ENCODE data around the gene MYZAP. TPM values are rescaled to one million over a fixed set of nuclear protein-coding genes. Genes with fewer than 3 reads are reported as not detected.

Gene MYZAP
- total and polyA plus RNA-seq, 10 of the 15 experiments (the other 5 are each of a cell fraction or from before 2014, with no cell fraction given): not detected

GRCh38 chr15:57651445-57651844, 59.7 kb downstream of the MYZAP start (continued):
- no peak for TF ChIP-seq PRDM15 (CRISPR knock-in tag; IDR thresholded peaks at IDR 0.05)
- TF ChIP-seq ZBTB4 (CRISPR knock-in tag; IDR thresholded peaks at IDR 0.05): no peak
- TF ChIP-seq WRNIP1 (IDR thresholded peaks at IDR 0.05; ENCODE audit: borderline replicate concordance, low read depth, low read length): no peak
- no peak for TF ChIP-seq SUPT20H (IDR thresholded peaks at IDR 0.05; ENCODE audit: borderline replicate concordance, control insufficient read depth, low read depth, low read length)

- Histone ChIP-seq H2AFZ (ENCODE audit: control insufficient read depth, low read depth, low read length) (no peak overlapping the region), H3K4me2 (ENCODE audit: control insufficient read depth, insufficient read depth) (no peak overlapping the region), H3K4me1 (ENCODE audit: control insufficient read depth, insufficient read depth, low read length) (no peaks in the 10 kb centered on the region; the same call in 1 of the 2 replicates), H3K27me3 (replicated peaks in 1 of 2; ENCODE audit: control insufficient read depth in 2 of 2, insufficient read depth in 2 of 2, low read length in 1 of 2) (no peaks in the 10 kb centered on the region), H4K20me1 (ENCODE audit: control insufficient read depth, insufficient read depth) (no peaks in the 10 kb centered on the region), H3K9me3 (replicated peaks; ENCODE audit: control insufficient read depth, insufficient read depth, low read length) (no peaks in the 10 kb centered on the region), H3K36me3 (ENCODE audit: control insufficient read depth in 2 of 2, insufficient read depth in 2 of 2, low read length in 1 of 2) (no peaks in the 10 kb centered on the region), H3K79me2 (ENCODE audit: control insufficient read depth, insufficient read depth, low read length) (no peaks in the 10 kb centered on the region), H3K9ac (ENCODE audit: control insufficient read depth, insufficient read depth, low read length) (no peak overlapping the region), H3K4me3 (no peak overlapping the region), H3K27ac (ENCODE audit: control insufficient read depth, insufficient read depth) (no peak overlapping the region)
- intact Hi-C loops (cut with micrococcal nuclease; ENCODE audit: unreplicated experiment): loop anchor here (5.0 kb wide), 1 partner anchor 90 kb away; no protein-coding TSS in a partner anchor
- ATAC-seq (no peak), FAIRE-seq (no peak), DNase-seq (ENCODE audit: low read depth, low spot score) (no peak)
- POLR2A ChIA-PET: no interaction called here
- RAD21 ChIA-PET (ENCODE audit: unreplicated experiment): no interaction called here
- CTCF ChIA-PET: no interaction called here
- no TSS peak for BruUV-seq (replicated peaks)
- SMC1A ChIA-PET (ENCODE audit: uncharacterized antibody, unreplicated experiment): no interaction called here
- 64% methylated on average over 4 of the region's 4 CpGs for WGBS (ENCODE audit: insufficient coverage, insufficient replicate concordance, low lambda C conversion rate, missing lambda C conversion rate)
- in situ Hi-C loops (cut with MboI): no loop called here
- TF ChIP-seq PBX3 (IDR thresholded peaks at IDR 0.05; ENCODE audit: insufficient replicate concordance, low read depth, low read length): no peak
- no peak for TF ChIP-seq CREM (IDR thresholded peaks at IDR 0.05; ENCODE audit: low read depth)
- TF ChIP-seq TAF1 (IDR thresholded peaks at IDR 0.05; ENCODE audit: borderline replicate concordance, low read depth, low read length): no peak
- no peak for TF ChIP-seq NR2C2 (IDR thresholded peaks at IDR 0.05; ENCODE audit: borderline replicate concordance, control insufficient read depth, insufficient read length, low read depth)
- no peak for TF ChIP-seq FOS (IDR thresholded peaks at IDR 0.05; ENCODE audit: borderline replicate concordance, extremely low read depth, insufficient read length)
- no peak for TF ChIP-seq CBX5 (IDR thresholded peaks at IDR 0.05; ENCODE audit: low read depth)
- no peak for TF ChIP-seq JUND (IDR thresholded peaks at IDR 0.05; ENCODE audit: low read depth, low read length)
- no peak for TF ChIP-seq NFXL1 (IDR thresholded peaks at IDR 0.05; ENCODE audit: borderline replicate concordance)
- no peak for TF ChIP-seq POLR2A (IDR thresholded peaks at IDR 0.05; ENCODE audit: low read depth, low read length)
- TF ChIP-seq EGR1 (IDR thresholded peaks at IDR 0.05; ENCODE audit: borderline replicate concordance in 1 of 2, low read depth in 2 of 2, low read length in 2 of 2): no peak
- no peak for TF ChIP-seq ZNF274 (IDR thresholded peaks at IDR 0.05; ENCODE audit: insufficient read depth, insufficient read length)
- no peak for TF ChIP-seq MXI1 (IDR thresholded peaks at IDR 0.05; ENCODE audit: low read depth, low read length)
These were observed 60.8 kb downstream of the MYZAP start for GRCh38 chr15:57652481-57652880.

Measured in GM12878 (cell line).